ENCODE results near the gene BASP1.

BASP1 gene

GRCh38 chr5:17283121-17283415 is 65.6 kb downstream of the BASP1 start:
- in situ Hi-C loops (cut with MboI; ENCODE audit: low pct_unique_long_range_greater_than_20kb, low sequenced_read_pairs, unreplicated experiment) = no loop called here
- TF ChIP-seq, protein P1, sequence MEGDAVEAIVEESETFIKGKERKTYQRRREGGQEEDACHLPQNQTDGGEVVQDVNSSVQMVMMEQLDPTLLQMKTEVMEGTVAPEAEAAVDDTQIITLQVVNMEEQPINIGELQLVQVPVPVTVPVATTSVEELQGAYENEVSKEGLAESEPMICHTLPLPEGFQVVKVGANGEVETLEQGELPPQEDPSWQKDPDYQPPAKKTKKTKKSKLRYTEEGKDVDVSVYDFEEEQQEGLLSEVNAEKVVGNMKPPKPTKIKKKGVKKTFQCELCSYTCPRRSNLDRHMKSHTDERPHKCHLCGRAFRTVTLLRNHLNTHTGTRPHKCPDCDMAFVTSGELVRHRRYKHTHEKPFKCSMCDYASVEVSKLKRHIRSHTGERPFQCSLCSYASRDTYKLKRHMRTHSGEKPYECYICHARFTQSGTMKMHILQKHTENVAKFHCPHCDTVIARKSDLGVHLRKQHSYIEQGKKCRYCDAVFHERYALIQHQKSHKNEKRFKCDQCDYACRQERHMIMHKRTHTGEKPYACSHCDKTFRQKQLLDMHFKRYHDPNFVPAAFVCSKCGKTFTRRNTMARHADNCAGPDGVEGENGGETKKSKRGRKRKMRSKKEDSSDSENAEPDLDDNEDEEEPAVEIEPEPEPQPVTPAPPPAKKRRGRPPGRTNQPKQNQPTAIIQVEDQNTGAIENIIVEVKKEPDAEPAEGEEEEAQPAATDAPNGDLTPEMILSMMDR (IDR thresholded peaks at IDR 0.05; ENCODE audit: extremely low read depth, insufficient read depth, missing control alignments) = no peak
- no peak for DNase-seq (ENCODE audit: low spot score)

GRCh38 chr5:17287501-17288155 is 70.2 kb downstream of the BASP1 start:
- in situ Hi-C loops (cut with MboI; ENCODE audit: low pct_unique_long_range_greater_than_20kb, low sequenced_read_pairs, unreplicated experiment) = no loop called here
- no peak for DNase-seq (ENCODE audit: low spot score)
- TF ChIP-seq, protein P1 (IDR thresholded peaks at IDR 0.05; ENCODE audit: extremely low read depth, insufficient read depth, missing control alignments) = no peak

DNA sequence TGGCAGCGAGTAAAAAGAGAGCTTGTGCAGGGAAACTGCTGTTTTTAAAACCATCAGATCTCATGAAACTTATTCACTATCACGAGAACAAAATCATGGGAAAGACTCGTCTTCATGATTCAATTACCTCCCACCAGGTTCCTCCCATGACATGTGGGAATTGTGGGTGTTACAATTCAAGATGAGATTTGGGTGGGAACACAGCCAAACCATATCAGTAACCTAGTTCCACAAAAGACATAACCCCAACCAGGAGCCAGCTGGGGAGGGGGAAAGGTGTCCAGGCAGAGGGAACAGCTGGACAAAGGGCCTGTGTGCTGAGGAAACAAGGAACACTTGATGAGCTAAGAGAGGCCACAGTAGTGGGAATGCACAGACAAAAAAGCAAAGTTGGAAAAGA is 71.1 kb downstream of the BASP1 start:
- DNase-seq (ENCODE audit: low spot score) = no peak
- TF ChIP-seq, protein P1 (IDR thresholded peaks at IDR 0.05; ENCODE audit: extremely low read depth, insufficient read depth, missing control alignments) = no peak
- in situ Hi-C loops (cut with MboI; ENCODE audit: low pct_unique_long_range_greater_than_20kb, low sequenced_read_pairs, unreplicated experiment) = no loop called here

DNA sequence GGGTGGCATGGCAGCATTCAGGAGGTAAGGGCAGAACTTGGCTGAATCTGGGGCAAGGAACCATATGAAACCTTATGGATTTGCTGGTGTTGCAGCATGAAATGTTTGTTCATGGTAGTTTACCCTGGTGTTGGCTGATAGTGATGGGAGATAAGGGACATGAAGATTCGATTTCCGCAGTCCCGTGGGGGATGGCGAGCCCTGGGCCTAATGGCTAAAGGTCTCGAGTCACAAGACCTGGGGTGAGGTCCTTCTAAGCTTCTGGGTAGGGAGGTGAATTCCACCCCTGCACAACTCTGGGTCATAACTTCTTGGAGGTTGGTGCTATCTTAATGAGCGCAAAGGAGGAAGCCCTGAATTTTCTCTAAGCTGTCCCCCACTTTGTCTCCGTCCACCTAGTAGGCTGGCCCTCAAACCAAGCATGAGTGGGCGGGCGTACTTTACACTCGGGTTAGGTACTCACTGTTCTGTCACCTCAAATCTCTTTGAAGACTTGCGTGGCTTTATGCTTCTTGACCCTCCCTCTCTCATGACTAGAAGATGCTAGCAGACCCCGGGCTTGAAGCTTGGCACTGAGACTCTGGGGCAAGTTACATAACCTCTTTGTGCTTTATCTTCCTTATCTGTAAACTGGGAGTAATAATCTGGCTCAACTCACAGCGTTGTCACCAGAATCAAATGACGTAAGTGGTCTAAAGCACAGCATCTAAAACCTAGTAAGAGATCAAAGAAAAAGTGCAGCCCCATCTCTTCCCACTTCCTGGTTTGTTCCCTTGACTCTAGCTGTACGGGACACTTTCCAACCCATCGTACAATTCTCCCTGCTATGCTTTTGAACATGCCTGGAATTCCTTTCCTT is 72.5 kb downstream of the BASP1 start:
- no peak for DNase-seq (ENCODE audit: low spot score)
- TF ChIP-seq, protein P1 (IDR thresholded peaks at IDR 0.05; ENCODE audit: extremely low read depth, insufficient read depth, missing control alignments) = no peak
- in situ Hi-C loops (cut with MboI; ENCODE audit: low pct_unique_long_range_greater_than_20kb, low sequenced_read_pairs, unreplicated experiment) = no loop called here

GRCh38 chr5:17290540-17290974 is 73.1 kb downstream of the BASP1 start:
- TF ChIP-seq, protein P1 (IDR thresholded peaks at IDR 0.05; ENCODE audit: extremely low read depth, insufficient read depth, missing control alignments) = no peak
- in situ Hi-C loops (cut with MboI; ENCODE audit: low pct_unique_long_range_greater_than_20kb, low sequenced_read_pairs, unreplicated experiment) = no loop called here
- no peak for DNase-seq (ENCODE audit: low spot score)

DNA sequence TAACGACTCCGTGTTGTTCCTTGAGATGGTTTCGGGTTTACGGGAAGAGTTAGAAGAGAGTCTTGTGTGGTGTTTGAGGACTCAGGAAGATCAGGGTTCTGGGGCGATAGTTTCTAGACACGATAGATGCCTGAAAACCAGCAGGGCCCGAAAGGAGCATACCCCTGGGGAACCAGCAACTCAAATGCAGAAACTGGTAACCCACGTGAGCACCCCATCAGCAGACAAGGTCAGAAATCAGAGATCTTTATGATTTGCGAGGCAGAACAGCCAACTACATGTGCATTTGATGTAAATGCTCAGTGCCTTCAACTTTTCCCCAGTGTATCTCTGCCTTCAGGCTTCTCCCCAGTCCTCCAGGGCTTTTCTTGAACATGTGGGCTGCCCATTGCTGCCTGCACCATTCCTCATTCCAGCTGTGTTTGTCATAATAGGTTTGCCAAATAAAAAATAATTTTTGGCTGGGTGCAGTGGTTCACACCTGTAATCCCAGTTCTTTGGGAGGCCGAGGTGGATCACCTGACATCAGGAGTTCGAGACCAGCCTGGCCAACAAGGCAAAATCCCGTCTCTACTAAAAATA is 75.1 kb downstream of the BASP1 start:
- DNase-seq (ENCODE audit: low spot score) = no peak
- in situ Hi-C loops (cut with MboI; ENCODE audit: low pct_unique_long_range_greater_than_20kb, low sequenced_read_pairs, unreplicated experiment) = no loop called here
- TF ChIP-seq, protein P1 (IDR thresholded peaks at IDR 0.05; ENCODE audit: extremely low read depth, insufficient read depth, missing control alignments) = no peak
